NCI-H1092 (cell line): ENCODE measurements around the gene UNK.

Source experiments
- DNase-seq: peaks from one replicate; lab custom pipeline; 2025; lab: John Stamatoyannopoulos, UW

UNK gene, protein sequence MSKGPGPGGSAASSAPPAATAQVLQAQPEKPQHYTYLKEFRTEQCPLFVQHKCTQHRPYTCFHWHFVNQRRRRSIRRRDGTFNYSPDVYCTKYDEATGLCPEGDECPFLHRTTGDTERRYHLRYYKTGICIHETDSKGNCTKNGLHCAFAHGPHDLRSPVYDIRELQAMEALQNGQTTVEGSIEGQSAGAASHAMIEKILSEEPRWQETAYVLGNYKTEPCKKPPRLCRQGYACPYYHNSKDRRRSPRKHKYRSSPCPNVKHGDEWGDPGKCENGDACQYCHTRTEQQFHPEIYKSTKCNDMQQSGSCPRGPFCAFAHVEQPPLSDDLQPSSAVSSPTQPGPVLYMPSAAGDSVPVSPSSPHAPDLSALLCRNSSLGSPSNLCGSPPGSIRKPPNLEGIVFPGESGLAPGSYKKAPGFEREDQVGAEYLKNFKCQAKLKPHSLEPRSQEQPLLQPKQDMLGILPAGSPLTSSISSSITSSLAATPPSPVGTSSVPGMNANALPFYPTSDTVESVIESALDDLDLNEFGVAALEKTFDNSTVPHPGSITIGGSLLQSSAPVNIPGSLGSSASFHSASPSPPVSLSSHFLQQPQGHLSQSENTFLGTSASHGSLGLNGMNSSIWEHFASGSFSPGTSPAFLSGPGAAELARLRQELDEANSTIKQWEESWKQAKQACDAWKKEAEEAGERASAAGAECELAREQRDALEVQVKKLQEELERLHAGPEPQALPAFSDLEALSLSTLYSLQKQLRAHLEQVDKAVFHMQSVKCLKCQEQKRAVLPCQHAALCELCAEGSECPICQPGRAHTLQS

DNA sequence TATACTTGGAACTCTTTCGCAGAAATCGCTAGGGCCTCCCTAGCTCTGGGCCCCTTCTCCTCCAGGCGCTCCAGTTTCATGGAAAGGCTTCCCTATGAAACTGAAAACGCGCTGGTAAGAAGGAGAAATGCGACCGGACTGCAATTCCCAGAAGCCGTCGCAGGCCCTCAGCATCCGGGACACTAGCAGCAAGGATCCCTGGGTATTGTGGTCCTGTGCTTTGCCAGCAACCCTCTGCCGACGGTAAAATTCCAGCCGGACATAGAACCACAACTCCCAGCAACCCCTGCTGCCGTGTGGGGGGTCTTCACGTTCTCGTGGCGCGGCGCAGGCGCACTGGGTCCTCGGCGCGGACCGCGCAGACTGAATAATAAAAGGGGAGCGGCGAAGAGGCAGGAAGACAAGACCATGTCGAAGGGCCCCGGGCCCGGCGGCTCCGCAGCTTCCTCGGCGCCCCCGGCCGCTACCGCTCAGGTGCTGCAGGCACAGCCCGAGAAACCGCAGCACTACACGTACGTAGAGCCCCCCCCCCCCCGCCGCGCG lies at the start of gene UNK:
Gene UNK, plus strand, starts transcription at position 334 of the 543 bp plus-strand sequence. Its CDS starts 75 bp downstream, at position 409.
- DNase-seq: peak; percentile 98

DNA sequence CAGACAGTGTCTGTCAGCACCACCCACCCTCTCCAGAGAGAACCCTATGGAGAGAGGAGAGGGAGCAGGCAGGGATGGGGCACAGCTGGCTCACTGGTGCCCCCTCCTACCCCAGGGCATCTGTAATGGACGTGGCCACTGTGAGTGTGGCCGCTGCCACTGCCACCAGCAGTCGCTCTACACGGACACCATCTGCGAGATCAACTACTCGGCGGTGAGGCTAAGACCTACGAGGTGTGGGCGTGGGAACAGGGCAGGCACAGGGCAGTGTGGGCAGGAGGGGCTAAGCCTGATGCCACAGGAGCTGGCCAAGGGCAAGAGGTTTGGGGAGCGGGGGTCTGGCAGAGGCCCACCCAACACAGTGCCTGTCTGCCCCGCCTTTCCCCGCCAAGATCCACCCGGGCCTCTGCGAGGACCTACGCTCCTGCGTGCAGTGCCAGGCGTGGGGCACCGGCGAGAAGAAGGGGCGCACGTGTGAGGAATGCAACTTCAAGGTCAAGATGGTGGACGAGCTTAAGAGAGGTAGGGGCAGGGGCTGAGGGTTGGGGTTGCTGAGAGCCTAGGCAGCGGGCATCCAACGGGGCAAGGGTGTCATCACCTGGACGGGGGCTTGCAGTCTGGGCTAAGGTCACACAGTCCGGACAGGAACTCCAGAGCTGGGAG lies 48.3 kb upstream of the UNK start:
- DNase-seq: no peak

DNA sequence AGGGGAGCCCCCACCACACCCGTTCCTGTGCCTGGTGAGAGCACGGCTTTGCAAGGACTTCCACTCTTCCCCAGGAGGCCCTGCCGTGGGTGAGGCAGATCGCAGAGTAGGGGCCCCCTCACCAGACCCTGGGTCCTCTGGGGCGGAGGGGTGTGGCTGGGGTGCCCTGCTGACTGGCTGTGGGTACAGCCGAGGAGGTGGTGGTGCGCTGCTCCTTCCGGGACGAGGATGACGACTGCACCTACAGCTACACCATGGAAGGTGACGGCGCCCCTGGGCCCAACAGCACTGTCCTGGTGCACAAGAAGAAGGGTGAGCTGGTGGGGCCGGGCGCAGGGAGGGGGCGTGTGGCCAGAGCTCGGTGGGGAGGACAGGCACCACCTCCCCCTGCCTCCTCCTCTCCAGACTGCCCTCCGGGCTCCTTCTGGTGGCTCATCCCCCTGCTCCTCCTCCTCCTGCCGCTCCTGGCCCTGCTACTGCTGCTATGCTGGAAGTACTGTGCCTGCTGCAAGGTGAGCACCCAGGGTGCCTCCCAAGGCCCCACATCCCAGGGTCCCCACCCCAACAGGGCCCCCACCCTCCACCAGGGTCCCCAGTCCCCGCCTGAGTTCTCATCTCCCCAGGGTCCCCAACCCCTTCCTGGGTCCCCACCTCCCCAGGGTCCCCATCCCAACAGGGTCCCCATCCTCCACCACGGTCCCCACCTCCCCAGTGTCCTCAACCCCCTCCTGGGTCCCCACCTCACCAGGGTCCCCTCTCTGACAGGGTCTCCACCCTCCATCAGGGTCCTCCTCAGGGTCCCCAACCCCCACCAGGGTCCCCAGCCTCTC lies 47.3 kb upstream of the UNK start:
- no peak for DNase-seq

DNA sequence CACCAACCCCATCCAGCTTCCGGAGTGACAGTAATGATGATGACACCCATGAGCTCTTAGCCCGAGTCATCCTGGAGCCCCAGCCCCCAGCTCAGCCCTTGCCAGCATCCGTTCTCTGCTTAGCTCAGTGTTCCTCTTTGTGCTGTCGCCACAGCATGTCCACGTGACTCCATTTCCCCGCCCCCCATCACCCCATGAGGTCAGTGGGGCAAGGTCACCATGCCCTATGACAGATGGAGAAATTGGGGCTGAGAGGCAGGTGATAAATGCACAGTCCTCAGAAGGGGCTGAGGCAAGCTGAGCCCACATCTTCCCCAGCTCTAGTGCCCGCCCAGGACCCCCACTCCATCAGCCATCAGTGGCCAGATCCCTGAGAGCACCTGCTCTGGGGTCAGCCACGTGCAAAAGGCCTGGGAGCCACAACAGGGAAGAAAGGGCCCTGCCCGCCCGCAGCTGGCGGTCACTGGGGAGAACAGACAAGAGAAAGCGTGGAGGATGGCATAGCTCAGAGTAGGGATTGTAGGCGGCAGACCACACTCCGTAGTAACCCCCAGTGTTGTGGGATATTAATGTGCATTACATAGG lies 46.3 kb upstream of the UNK start:
- no peak for DNase-seq

DNA sequence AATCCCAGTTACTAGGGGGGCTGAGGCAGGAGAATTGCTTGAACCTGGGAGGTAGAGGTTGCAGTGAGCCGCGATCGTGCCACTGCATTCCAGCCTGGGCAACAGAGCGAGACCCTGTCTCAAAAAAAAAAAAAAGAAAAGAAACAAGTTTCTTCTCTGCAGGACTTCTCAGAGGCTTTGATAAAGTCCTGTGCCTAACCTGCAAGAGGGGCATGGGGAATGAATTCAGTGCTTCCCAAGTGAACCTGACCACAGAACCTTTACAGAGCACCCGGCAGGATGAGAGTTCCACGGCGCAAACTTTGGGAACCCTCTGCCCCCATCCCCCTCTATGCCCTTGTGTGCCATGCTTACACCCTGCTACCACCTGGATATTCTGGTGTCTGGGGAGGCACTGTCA lies 45.4 kb upstream of the UNK start:
- no peak for DNase-seq

DNA sequence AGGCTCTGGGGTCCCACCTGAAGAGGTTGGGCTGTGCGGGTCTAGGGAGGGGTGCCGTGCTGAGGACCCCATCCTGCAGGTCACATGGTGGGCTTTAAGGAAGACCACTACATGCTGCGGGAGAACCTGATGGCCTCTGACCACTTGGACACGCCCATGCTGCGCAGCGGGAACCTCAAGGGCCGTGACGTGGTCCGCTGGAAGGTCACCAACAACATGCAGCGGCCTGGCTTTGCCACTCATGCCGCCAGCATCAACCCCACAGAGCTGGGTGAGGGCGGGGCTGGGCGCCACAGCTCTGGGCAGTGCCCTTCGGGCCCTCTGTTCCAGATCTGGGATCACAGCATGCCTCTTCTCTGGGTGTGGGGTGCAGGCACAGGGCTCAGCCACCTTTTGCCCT lies 44.8 kb upstream of the UNK start:
- DNase-seq: no peak

DNA sequence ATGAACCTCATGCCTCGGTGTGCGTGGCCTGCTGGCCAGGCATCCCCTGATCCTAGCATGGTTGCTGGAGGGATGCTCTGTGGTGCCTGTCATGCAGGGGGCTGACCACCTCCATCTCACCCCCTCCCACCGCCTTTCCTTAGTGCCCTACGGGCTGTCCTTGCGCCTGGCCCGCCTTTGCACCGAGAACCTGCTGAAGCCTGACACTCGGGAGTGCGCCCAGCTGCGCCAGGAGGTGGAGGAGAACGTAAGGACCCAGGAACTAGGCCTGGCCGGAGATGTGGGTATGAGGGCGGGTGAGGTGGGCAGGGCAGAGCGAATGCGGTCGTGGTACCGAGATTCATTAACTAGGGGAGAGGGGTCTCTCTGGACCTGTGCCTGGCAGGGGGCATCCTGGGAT lies 44.4 kb upstream of the UNK start:
- no peak for DNase-seq

DNA sequence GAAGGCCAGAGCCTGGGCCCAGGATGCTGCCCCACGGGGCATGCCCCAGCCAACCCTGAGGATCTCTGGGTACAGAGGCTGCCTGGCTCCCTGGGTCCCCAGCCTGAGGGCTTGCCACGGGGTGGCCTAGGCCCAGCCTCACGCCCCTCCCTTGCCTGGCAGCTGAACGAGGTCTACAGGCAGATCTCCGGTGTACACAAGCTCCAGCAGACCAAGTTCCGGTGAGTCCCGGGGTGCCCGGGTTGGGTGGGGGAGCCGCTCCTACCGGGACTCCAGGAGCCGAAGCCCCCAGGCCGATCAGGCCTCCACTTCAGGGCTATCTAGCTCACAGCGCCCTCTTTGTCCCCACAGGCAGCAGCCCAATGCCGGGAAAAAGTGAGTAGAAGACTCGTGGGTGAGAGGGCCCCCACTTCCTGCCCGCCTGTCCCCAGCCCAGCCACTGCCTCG lies 44.0 kb upstream of the UNK start:
- DNase-seq: no peak

DNA sequence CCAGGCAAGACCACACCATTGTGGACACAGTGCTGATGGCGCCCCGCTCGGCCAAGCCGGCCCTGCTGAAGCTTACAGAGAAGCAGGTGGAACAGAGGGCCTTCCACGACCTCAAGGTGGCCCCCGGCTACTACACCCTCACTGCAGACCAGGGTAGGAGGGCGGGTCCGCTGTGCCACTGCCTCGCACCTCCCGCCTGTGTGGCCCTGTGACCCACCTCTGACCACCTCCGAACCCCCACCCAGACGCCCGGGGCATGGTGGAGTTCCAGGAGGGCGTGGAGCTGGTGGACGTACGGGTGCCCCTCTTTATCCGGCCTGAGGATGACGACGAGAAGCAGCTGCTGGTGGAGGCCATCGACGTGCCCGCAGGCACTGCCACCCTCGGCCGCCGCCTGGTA lies 42.3 kb upstream of the UNK start:
- no peak for DNase-seq

DNA sequence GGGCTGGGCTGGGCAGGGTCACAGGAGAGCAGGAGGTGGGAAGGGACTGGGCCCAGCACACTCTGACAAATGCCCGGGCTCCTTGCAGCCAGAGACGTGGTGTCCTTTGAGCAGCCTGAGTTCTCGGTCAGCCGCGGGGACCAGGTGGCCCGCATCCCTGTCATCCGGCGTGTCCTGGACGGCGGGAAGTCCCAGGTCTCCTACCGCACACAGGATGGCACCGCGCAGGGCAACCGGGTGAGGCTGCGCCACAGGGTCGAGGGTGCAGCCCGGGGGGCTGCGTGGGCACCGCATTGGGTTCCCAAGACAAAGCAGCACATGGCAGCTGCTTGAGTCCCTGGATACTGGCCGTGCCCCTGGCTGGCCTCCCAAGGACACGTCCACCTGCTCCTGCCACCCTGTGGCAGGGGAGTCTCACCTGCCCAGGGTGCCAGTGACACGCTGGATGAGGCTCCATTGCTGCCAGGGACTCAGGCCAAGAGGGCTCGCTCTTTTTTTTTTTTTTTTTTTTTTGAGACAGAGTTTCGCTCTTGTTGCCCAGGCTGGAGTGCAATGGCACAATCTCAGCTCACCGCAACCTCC lies 40.9 kb upstream of the UNK start:
- DNase-seq: no peak

DNA sequence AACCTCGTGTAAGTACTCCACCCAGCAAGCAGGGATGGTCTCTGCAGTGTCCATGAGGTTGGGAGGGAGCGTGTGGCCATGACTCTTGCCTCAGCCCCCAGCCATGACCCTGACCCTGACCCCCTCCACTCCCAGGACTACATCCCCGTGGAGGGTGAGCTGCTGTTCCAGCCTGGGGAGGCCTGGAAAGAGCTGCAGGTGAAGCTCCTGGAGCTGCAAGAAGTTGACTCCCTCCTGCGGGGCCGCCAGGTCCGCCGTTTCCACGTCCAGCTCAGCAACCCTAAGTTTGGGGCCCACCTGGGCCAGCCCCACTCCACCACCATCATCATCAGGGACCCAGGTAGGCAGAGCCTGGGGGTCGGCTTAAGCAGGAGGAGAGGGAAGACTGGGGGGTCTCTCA lies 35.9 kb upstream of the UNK start:
- DNase-seq: no peak

DNA sequence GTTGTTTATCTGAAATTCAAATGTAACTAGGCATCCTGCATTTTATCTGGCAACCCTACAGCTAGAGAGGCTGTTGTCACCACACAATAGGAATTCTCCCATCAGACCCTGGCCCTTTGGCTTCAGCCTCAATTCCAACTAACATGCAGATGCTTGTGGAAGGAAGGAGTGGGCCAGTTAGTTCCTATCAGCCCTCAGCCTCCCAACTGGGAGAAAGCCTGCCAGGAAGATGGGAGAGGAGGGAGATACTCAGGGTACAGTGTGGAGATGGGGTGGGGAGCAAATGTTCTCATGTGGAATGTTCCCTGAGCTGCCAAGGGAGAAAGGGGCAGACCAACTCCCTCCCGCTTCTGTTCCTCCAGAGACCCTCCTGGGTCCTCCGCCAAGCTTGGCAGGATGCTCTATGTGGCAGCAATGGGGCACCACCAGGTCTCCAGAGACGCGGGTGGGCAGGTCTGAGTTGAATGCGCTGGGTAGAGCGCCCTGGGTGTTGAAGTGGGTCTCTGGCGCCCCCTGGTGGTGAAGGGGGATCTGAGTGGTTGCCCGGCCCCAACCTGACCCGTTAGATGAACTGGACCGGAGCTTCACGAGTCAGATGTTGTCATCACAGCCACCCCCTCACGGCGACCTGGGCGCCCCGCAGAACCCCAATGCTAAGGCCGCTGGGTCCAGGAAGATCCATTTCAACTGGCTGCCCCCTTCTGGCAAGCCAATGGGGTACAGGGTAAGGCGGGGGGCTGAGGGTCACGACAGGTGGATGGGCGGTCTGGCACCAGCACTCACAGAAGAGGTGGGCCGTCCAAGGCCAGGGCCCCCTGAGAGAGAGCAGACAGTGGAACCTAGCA lies 34.8 kb upstream of the UNK start:
- peak; percentile 54 for DNase-seq

DNA sequence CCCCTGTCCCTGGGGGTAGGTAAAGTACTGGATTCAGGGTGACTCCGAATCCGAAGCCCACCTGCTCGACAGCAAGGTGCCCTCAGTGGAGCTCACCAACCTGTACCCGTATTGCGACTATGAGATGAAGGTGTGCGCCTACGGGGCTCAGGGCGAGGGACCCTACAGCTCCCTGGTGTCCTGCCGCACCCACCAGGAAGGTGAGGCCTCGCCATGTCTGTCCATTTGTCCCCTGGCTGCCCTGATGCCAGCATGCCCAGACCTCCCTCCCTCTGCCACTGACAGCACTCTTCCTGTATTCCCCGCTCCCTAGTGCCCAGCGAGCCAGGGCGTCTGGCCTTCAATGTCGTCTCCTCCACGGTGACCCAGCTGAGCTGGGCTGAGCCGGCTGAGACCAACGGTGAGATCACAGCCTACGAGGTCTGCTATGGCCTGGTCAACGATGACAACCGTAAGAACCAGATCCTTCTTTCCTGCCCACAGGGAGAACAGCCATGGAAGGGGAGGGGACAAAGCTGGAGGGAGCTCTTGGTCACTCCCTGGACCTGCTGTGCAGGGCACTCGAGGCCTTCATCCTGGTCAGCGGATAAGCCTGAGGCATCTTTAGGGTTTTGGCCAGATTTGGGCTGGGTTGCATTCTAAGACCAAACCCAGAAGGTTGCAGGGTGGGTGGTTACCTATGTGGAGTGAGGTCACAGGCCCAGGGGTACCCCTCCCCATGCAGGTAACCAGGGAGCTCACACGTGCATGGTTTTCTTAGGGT lies 33.8 kb upstream of the UNK start:
- no peak for DNase-seq

DNA sequence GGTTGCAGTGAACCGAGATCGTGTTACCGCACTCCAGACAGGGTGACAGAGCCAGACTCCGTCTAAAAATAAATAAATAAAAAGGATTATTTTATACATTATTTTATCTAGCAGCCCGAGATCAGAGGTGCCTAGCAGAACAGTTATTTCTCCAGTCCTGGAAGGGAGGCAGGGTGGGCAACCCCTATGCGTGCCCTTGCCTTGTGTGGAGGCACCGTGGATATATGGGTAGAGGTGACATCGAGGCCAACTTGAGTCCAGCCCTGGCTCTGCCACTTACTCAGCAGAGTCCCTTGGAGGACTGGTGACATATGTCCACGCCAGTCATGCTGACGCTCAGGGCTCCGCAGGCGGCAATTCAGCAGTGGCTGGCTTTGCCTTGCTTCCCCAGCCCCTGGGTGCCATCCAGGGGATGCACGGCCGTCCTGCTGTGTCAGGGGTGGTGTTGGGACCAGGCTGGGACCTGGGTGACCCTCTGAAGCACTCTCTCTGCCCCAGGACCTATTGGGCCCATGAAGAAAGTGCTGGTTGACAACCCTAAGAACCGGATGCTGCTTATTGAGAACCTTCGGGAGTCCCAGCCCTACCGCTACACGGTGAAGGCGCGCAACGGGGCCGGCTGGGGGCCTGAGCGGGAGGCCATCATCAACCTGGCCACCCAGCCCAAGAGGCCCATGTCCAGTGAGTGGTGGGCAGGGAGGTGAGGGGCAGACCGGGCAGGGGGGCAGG lies 32.8 kb upstream of the UNK start:
- no peak for DNase-seq

DNA sequence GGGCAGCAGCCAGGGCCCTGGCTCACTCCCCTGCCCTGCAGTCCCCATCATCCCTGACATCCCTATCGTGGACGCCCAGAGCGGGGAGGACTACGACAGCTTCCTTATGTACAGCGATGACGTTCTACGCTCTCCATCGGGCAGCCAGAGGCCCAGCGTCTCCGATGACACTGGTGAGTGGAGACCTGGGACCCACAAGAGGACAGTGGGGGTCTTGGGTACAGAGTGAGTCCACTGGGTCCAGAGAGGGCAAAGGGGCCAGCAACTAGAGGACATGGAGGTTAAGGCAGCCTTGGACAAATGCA lies 32.2 kb upstream of the UNK start:
- DNase-seq: no peak

DNA sequence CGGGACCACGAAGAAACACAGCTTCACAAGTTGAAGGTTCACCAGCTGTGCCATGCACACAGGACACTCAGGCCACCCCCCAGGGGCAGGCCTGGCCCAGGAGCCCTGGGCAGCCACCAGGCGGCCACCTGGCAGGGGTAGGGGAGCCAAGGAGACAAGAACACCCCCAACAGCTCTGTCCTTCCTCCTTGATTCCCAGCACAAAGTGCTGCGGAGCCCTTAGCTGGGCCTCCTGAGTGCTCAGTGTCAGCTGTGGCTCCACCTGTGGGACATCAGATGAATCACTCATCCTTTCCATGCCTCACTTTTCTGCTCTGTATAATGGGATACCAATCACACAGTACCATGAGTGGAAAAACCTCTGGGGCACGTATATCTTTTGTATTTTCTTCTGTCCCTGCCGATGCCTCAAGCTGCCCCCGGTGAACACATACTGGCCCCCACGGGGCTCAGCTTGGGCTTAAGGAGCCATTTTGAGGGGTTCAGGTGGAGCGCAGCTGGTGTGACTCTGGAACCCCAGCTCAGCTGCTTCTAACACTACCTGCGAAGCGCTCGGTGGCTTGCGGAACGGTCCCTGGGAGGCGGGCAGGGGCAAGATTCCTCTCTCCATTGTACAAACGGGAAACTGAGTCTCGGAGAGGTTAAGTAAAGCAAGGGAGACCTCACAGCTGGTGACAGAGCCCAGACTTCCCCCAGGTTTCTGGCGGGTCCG lies 31.6 kb upstream of the UNK start:
- DNase-seq: no peak

DNA sequence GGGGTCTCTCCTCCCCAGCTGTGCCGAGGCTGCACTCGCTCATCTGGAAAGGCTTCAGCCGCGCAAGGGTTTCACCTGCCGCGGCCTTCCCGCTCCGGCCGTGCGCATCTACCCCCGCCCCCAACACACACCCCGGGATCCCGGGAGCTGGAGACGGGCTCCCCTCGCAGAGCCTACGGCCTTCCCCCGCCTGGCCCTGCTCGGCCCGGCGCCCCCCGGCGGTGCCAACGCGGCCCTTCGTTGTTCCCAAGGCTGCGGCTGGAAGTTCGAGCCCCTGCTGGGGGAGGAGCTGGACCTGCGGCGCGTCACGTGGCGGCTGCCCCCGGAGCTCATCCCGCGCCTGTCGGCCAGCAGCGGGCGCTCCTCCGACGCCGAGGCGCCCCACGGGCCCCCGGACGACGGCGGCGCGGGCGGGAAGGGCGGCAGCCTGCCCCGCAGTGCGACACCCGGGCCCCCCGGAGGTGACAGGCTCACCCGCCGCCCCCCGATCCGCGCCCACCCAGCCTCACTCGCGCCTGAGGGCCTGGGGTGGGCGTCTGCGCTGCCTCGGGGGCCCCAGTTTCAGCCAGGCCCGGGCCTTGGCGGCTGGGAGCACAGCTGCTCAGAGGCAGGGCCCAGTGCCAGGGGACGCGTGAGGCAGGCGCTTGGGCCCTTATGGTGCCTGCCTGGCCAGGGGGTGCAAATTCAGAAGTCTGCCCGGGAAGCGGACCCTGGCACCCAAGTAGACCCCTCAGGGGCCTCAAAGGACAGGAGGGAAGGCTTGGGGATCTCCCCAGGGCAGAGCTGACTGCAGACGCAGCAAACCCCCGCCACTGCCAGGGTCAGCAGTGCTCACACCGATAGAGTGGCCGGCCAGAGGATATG lies 30.9 kb upstream of the UNK start:
- DNase-seq: peak; percentile 57
